ENCODE measurements around the gene CDC42.

Gene CDC42

DNA sequence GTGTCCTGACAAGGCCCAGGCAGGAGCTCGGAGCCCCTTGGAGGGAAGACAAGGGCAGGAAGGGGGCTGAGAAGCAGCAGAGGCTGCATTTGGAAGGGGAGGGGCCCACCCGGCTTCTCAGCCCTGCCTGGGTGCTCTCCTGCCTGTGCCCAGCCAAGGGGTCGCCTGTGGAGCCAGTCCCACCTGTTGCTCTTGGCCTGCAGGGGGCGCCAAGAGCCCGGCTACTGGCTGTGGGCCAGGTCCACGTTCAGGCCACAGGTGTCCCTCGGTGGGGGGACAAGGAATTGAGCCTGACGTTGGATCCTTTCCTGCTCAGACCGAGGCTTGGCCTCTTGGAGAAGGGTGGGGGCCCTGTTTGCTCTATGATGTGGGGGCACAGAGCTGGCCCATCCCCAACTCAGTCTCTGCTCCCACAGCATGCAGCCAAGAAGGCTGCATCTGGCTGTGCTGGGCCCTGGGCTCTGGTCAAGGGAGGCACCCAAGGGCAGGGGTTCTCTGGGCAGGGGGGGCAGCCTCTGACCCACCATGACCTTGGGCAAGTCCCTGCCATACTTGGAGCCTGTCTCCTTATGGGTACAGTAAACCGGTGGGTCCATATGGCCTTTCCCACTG is 79.5 kb downstream of the CDC42 start:
- DNase-seq (ENCODE audit: low read depth), result peak; percentile 33

DNA sequence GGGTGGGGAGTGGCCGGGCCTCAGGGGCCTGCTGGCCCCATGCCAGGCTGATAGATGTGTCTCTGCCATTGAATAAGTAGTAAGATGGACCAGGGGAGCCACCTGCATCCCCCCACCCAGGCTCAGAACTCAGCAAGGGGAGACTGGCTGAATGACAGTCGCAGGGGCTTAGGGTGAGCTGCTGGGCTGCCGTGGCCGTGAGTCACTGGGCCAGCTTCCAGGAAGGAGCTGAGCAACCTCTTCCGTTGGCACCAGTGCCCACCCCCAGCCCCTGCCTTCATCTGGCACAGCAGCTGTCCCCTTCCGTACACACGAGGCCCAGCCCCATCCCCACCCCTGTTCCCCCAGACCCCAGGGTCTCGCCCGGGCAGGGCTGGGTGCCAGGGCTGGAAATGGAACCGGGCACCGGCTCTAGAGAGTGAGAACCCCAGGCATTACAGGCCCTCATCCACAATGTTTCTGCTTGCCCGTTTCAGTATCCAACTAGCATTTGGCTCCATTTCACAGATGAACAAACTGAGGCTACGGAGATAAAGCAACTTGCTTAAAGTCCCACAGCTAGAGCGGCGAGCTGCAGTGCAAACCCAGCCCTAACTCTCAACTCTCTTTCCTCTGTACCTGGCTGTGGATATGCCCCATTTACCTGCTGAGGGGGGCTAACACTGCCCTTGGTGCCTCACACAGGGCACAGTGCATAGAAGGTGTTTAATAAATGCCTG is 80.2 kb downstream of the CDC42 start:
- DNase-seq (ENCODE audit: low read depth), result peak; percentile 73

DNA sequence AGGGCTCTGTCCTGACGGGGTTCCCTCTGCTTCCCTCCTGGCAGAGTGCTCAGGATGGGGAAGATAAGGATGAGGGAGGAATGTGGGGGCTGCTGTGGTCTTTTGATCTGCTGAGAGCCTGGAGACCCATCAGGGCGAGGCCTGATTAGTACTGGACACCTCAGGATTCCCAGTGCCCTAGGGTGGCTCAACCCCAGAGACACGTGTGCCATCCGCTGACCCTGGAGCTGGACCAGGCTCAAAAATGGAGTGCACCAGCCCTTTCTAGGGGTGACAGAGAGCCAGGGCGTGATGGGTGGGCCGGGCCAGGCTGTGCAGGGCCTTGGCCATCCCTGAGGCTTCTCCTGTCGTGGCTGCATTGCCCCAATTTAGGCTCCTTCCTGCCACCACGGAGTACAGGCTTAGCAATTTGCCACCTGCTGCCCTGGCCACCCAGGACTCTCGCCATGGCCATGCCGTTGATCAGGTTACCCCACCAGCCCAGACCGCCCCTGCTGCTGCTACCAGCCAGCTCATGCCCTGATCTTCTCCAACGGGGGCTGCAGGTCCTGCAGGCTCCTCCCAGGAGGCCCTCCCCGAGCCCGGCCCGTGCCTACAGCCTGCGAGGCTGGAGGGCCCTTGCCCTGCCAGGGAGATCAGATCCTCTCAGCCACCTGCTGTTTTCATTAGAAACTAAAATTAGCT is 80.9 kb downstream of the CDC42 start:
- DNase-seq (ENCODE audit: low read depth), result no peak

GRCh38 chr1:22133931-22134324 is 81.4 kb downstream of the CDC42 start:
- DNase-seq (ENCODE audit: low read depth), result no peak

DNA sequence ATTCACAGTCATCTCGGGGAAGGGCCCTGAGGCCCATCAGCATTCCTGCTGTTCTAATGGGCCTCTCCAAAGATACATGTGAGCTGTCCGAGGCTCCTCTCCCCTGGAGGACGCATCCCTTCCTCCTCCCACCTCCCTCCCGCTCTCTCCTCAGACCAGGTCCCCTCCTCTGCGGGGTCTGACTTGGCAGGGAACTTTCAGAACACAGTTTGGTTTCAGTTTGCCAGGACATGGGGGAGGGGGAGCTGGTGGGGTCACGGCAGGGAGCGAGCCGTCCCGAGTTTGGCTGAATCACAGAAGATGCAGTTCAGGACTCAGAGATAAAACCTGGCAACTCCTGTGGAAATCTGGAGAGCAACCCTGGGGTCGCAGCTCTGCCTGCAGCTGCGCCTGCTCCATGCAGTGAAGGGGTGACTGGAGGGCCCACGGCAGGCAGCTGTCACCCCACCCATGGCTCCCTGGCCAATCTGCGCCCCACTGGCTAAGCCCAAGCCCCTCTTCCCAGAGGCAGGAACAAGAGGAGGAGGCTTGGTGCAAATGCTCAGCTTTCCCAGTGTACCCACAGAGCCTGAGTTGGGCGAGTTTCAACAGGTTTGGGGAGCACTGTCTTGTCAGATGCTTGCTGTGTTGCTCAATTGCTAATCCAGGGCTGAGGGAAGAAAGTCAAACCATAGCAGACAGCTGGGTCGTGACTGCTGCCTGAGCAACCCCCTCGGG is 84.7 kb downstream of the CDC42 start:
- DNase-seq (ENCODE audit: low read depth), result no peak

GRCh38 chr1:22139066-22139594 is 86.6 kb downstream of the CDC42 start:
- DNase-seq (ENCODE audit: low read depth), result no peak

DNA sequence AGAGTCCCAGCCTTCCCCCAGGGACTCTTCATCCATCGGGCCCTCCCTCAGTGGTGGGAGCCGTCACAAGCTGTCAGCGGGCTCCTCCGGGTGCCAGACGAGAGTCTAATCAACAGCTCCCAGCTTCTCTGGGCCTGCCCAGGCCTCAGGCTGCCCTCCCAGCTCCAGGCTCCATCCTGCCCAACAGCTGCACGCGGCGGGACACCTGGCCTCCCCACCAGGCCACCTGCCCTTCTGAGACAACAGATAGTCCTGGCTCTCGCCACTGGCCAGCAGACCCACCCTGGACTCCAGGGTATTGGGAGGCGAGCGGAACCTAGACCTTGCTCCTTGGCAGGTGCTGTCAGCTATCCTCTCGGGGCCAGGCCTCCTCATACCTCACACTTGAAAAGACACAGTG is 87.3 kb downstream of the CDC42 start:
- DNase-seq (ENCODE audit: low read depth), result no peak

Measured in ELR (cell line).